HG03095 (cell line): ENCODE measurements around the gene COQ6.
"Not testable (repeated sequence)": the region's sequence is repeated elsewhere in the genome, so short reads cannot be mapped to it uniquely, and the experiment has no call there.

ENCODE experiments used
- ATAC-seq: cut with Tn5 transposase; IDR thresholded peaks from one replicate; pipeline ENCODE4 v1.9.1; 2021; ENCODE audit warnings: moderate library complexity; ENCODE audit not compliant: unreplicated experiment

The COQ6 gene

DNA sequence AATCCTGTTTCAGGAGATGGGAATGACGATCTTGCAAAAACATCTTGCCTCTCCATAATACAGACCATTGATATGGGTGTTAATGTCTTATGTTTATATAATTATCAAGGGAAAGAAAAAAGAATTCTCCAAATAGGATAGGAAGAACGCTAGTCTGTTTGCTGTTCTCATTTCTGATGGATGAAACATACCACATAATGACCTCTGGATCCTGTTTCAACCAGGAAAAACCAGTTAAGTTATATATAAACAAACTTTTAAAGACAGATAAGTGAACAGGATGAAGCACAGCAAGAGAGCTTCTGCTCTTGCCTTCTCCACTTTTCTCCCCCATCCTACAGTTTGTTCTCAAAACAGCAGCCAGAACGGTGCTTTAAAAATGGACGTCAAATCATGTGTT is 27.8 kb downstream of the COQ6 start:
- no peak for ATAC-seq

DNA sequence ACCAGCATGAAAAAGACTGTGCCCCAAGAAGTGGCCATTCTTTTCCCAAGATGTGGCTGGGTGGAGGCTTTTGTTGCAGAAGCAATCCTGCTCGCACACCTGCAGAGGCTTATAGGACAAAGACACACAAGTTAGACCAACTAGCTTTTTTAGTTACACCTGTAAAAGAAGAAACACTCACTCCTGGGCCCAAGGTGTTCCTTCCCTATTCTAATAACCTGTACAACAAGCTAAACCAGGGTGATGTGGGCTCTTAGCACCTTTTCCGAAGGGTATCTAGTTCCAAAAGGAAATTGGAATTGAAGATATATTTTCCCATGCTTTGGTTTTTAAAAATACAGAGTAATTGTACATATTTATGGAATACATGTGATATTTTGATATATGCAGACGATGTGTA is 38.0 kb downstream of the COQ6 start:
- no peak for ATAC-seq

DNA sequence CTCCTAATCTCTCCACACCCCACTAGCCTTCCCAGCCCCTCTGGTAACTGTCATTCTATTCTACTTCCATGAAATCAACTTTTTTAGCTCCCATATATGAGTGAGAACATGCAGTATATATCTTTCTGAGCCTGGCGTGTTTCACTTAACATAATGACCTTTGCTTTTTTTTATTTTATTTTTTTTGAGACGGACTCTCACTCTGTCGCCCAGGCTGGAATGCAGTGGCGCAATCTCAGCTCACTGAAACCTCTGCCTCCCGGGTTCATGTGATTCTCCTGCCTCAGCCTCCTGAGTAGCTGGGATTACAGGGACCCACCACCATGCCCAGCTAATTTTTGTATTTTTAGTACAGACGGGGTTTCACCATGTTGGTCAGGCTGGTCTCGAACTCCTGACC is 38.6 kb downstream of the COQ6 start:
- ATAC-seq: not testable (repeated sequence)

DNA sequence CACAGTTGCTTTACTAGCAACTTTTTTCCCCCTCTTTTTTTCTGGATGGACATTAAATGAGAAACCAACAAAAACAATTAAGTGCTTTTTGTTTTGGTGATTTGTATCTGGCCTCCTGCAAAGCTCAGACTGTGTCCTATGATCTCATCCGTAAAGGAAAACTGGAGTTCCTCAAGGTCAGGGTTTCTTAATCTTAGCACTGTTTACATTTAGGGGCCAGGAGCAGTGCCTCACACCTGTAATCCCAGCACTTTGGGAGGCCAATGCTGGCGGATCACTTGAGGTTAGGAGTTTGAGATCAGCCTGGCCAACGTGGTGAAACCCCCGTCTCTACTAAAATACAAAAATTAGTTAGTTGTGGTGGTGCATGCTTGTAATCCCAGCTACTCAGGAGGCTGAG is 41.0 kb downstream of the COQ6 start:
- no peak for ATAC-seq

DNA sequence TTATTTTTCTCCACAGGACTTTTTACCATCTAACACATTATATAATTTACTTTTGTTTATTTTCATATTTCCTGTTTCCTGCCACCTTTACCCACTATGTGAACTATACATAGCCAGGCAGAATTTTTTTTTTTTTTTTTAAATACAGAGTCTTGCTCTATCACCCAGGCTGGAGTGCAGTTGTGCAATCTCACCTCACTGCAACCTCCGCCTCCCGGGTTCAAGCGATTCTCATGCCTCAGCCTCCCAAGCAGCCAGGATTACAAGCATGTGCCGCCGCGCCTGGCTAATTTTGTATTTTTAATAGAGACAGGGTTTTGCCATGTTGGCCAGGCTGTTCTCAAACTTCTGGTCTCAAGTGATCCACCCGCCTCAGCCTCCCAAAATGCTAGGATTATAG is 44.8 kb downstream of the COQ6 start:
- not testable (repeated sequence) for ATAC-seq

DNA sequence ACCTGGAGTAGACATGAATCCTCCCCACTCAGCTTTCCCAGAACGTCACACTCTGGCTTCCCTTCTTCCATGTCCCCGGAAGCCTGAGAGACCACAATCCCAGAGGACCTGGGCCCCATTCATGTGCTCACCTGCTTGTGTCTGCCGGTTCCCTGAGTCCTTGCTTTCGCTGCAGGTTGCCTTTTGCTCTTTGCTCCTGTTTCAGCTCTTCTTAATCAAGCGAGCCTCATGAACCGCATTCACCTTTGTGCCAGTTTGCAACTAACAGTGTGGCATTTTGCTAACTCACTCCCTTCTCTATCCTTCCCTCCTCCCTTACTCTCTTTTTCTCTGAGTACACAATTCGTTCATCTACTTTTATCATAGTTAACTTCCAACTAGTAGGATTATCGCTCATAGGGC is 45.9 kb downstream of the COQ6 start:
- ATAC-seq: no peak

DNA sequence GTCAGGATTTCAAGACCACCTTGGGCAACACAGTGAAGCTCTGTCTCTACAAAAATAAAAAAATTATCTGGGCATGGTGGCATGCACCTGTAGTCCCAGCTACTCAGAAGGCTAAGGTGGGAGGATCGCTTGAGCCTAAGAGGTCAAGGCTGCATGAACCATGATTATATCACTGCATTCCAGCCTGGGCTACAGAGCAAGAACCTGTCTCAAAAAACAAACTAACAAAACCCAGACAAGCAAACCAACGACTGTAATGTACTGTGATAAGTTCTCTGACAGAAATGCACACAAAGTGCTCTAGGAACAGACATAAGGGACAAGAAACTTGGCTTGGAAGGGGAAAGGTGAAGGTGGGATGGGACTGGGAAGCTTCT is 46.6 kb downstream of the COQ6 start:
- no peak for ATAC-seq

DNA sequence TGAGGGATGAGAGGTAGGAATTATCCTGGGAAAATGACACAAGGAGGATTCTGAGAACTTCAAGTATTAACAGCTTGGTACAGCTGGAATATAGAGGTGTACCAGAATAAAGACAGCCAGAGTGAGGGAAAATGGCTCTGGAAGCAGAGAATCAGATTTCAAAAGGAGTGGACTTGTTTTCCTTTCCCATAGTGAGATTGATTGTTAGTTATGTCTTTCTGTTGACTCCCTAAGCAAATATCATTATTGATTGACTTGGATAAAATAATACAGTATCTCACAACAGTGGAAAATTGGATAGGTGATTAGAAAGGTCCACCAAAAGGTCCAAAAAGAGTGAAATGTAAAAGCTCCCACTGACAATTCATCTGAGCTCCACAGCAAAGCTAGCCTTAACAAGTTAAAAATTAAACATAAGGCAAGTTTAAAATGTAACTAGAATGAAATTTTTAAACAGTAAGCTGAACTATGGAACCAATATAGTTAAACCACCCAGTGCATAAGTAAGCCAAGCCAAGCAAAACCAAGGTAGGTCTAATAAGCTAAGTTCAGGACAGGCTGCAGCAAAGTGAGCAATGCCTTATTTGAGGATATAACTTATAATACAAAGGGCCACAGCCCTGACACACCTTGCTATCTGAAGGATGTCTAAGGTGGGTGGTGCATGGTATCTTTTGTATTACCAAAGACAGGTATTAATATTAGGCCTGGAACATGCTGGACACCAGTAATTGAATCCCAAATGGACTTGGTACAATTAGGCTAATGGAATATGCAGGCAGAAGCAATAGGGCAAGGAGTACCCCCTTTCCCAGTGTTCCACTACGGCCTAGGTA is 47.2 kb downstream of the COQ6 start:
- no peak for ATAC-seq

DNA sequence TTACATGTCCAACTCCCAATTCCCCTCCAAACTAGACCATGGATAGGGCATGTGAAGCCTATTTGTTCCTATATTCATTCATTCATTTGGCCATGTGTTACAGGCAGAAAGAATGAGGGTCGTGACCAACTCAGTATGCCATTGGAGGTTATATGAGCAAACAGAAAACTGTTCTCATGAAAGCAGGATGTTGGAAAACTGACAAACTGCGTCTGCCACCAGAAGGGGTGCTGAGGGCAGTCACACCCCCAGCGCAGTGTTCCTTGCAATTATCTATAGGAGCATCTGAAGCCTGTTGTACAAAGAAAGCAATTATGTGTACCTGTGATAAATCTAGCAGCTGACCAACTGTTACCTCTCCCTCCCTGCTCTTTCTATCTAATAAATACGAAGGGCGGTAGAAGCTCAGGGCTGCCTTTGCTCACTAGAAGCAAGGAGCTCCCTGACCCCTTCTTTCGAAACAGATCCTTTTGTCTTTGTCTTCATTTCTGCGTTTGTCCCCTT is 47.9 kb downstream of the COQ6 start:
- no peak for ATAC-seq

DNA sequence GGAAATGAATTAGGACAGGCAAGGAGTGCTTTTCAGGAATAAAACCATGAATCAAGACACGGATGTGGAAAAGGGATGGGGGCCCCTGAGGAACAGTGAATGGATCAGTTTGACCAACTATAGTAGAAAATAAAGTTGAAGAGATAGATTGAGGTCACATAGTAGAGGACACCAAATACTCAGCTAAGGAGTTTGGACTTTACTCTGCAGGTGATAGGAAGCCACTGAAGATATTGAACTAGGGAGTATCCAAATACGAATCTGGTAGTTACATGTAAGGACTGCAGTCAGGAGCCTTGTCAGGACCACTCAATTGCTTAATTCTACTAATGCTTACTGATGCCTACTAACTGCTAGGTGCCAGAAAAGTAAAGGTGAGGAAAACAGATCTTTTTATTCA is 48.6 kb downstream of the COQ6 start:
- ATAC-seq: no peak

DNA sequence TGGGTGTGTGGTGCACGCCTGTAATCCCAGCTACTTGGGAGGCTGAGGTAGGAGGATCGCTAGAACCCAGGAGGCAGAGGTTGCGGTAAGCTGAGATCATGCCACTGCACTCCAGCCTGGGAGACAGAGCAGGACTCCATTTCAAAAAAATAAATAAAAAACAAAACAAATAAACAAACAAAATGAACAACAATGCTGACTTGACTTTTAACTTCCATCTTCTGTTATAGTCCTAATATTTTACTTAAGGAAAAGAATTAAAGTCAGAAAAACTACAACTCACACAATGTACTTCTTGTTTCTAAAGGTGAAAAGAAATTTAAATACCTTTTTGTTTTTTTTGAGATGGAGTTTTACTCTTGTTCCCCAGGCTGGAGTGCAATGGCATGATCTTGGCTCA is 55.6 kb downstream of the COQ6 start:
- not testable (repeated sequence) for ATAC-seq

DNA sequence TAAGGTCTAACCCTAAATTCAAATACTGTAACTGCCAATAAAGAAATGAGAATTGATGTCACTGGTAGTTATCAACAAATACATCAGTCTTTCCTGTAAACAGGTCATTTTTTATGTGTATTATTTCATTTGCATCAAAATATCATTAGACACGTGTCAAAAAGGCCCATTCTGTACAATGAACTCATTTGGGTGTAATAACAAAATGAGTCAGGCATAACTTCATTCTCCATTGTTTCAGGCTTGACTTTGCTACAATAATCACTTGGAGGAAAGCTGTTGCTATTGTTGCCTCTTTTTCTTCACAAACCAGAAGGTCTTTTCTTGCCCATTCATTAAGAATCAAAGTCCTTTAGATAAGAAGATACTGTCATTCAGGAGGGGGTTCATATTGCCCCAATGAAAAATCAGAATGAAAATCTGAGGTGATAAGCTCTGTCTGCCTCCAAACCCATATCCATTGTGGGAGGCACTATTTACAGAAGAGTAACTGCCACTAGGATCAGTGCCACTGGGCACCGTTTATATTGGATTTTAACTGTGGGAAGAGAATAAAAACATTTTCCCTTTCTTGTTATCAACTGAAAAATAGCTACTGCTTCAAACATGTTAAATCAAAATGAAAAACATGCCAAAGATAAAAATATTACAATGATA is 58.9 kb downstream of the COQ6 start:
- ATAC-seq: no peak
